ENCODE data around the gene FYN. TPM values are rescaled to one million over a fixed set of nuclear protein-coding genes. Genes with fewer than 3 reads are reported as not detected.

Gene FYN
- total RNA-seq, 4 donors from 2014 or later, result 16.3 to 288 (median 52.2) TPM

GRCh38 chr6:111646034-111646433 is 227.2 kb downstream of the FYN start:
- DNase-seq, result no peak
- intact Hi-C loops (cut with DNase I; ENCODE audit: low total_unique reads) (loop anchor here (10.0 kb wide), 1 partner anchor 281 kb away; no protein-coding TSS in a partner anchor), in situ Hi-C loops (cut with MboI; ENCODE audit: low pct_ligation_motif_present in 1 of 4, low pct_unique_long_range_greater_than_20kb in 1 of 4, low sequenced_read_pairs in 3 of 4) (loop anchor here (25.0 kb wide), 3 partner anchors 259 to 384 kb away; a partner anchor contains a TSS)
- TF ChIP-seq POLR2AphosphoS5 (IDR thresholded peaks at IDR 0.05), result no peak
- TF ChIP-seq POLR2A (IDR thresholded peaks at IDR 0.05), result no peak
- no peak for TF ChIP-seq CTCF (IDR thresholded peaks at IDR 0.05)
- TF ChIP-seq EP300 (IDR thresholded peaks at IDR 0.05; ENCODE audit: low read depth), result no peak
- no peaks in the 10 kb centered on the region for H3K9me3 ChIP-seq
- no peak overlapping the region for H3K27ac ChIP-seq
- WGBS, 2 donors (ENCODE audit: low coverage in 1 of 2), result 0 to 91% methylated on average over 1 to 2 of the region's 2 CpGs
- H3K36me3 ChIP-seq, result no peaks in the 10 kb centered on the region
- H3K4me1 ChIP-seq, result peaks cover 0 to 3% (median 0%) of the 10 kb centered on the region in 4 donors
- H3K27me3 ChIP-seq, result no peaks in the 10 kb centered on the region
- no peak overlapping the region for H3K4me3 ChIP-seq

- 0 to 96% methylated on average over 1 to 4 of the region's 4 CpGs for WGBS, 2 donors (ENCODE audit: low coverage in 1 of 2)
- in situ Hi-C loops (cut with MboI; ENCODE audit: low pct_ligation_motif_present in 1 of 4, low pct_unique_long_range_greater_than_20kb in 1 of 4, low sequenced_read_pairs in 3 of 4), result loop anchor here (25.0 kb wide), 3 partner anchors 258 to 383 kb away; a partner anchor contains a TSS
- no peak for TF ChIP-seq EP300 (IDR thresholded peaks at IDR 0.05; ENCODE audit: low read depth)
- no peak for TF ChIP-seq POLR2A (IDR thresholded peaks at IDR 0.05)
- no peak for TF ChIP-seq CTCF (IDR thresholded peaks at IDR 0.05)
- TF ChIP-seq POLR2AphosphoS5 (IDR thresholded peaks at IDR 0.05), result no peak
- Histone ChIP-seq H3K27me3 (no peaks in the 10 kb centered on the region), H3K4me1 (peaks cover 0 to 3% (median 0%) of the 10 kb centered on the region in 4 donors), H3K36me3 (no peaks in the 10 kb centered on the region), H3K9me3 (no peaks in the 10 kb centered on the region), H3K4me3 (no peak overlapping the region), H3K27ac (no peak overlapping the region)
- intact Hi-C loops (cut with DNase I; ENCODE audit: low total_unique reads), result loop anchor here (10.0 kb wide), 1 partner anchor 280 kb away; no protein-coding TSS in a partner anchor
- no peak for DNase-seq
These were observed 228.3 kb downstream of the FYN start for GRCh38 chr6:111644893-111645430.

- WGBS, 2 donors (ENCODE audit: low coverage in 1 of 2), result 40% methylated on average over 7 of the region's 7 CpGs; no CpG with 5 or more reads in 1 of the 2 donors
These were observed 230.6 kb downstream of the FYN start for GRCh38 chr6:111642463-111643158.

More at GRCh38 chr6:111642463-111643158, 230.6 kb downstream of the FYN start:
- TF ChIP-seq CTCF (IDR thresholded peaks at IDR 0.05) (peak; percentile 55 to 72 (median 68)), POLR2AphosphoS5 (IDR thresholded peaks at IDR 0.05) (no peak), POLR2A (IDR thresholded peaks at IDR 0.05) (no peak), EP300 (IDR thresholded peaks at IDR 0.05; ENCODE audit: low read depth) (no peak)
- Histone ChIP-seq H3K4me1 (peaks cover 0 to 3% (median 0%) of the 10 kb centered on the region in 4 donors), H3K27me3 (no peaks in the 10 kb centered on the region), H3K36me3 (no peaks in the 10 kb centered on the region), H3K9me3 (no peaks in the 10 kb centered on the region), H3K27ac (no peak overlapping the region), H3K4me3 (no peak overlapping the region)
- intact Hi-C loops (cut with DNase I; ENCODE audit: low total_unique reads) (loop anchor here (10.0 kb wide), 1 partner anchor 278 kb away; no protein-coding TSS in a partner anchor), in situ Hi-C loops (cut with MboI; ENCODE audit: low pct_ligation_motif_present in 1 of 4, low pct_unique_long_range_greater_than_20kb in 1 of 4, low sequenced_read_pairs in 3 of 4) (loop anchor here (25.0 kb wide), 3 partner anchors 255 to 380 kb away; a partner anchor contains a TSS)
- DNase-seq, result peak; percentile 68

Measured in transverse colon (tissue), 4 donors.